Body of pancreas (tissue), 4 donors: ENCODE results near the gene ALPK1.

Source experiments
- CTCF ChIP-seq, 7 experiments: fragments of 450-650 bp in 4 of 7; fragments of 200-600 bp in 3 of 7; sonication (generic) in 3 of 7; IDR thresholded peaks; one replicate each; pipeline ENCODE4 v1.5.1; 2016 to 2019; ENCODE audit warnings: antibody characterized with exemption in 7 of 7
- POLR2A ChIP-seq, 3 donors: fragments of 450-650 bp; IDR thresholded peaks; one replicate each; pipeline ENCODE4 v1.6.1; 2016; ENCODE audit warnings: antibody characterized with exemption in 3 of 3, mild to moderate bottlenecking in 2 of 3

GRCh38 chr4:112279882-112280315, 17.3 kb upstream of the ALPK1 start:
- TF ChIP-seq CTCF (IDR thresholded peaks at IDR 0.05) (no peak), POLR2A (IDR thresholded peaks at IDR 0.05) (no peak)
